Stomach smooth muscle (tissue), 2 donors: ENCODE results near the gene KYNU.
"Not testable (repeated sequence)": the region's sequence is repeated elsewhere in the genome, so short reads cannot be mapped to it uniquely, and the experiment has no call there.

Experiments
- H3K27ac ChIP-seq: one replicate; pipeline ENCODE4 v1.7.0; 2013; ENCODE audit warnings: mild to moderate bottlenecking, low read length, inconsistent platforms
- H3K27me3 ChIP-seq, 2 donors: one replicate each; pipeline ENCODE4 v1.7.0; 2013; ENCODE audit warnings: low read length in 2 of 2; ENCODE audit not compliant: insufficient read depth in 2 of 2, control insufficient read depth in 1 of 2
- H3K36me3 ChIP-seq, 2 donors: one replicate each; pipeline ENCODE4 v1.7.0; 2013; ENCODE audit warnings: low read length in 2 of 2; ENCODE audit not compliant: control insufficient read depth in 2 of 2, insufficient read depth in 2 of 2
- H3K4me1 ChIP-seq: one replicate; pipeline ENCODE4 v1.7.0; 2013; ENCODE audit warnings: low read length; ENCODE audit not compliant: control insufficient read depth, insufficient read depth
- H3K4me3 ChIP-seq, 2 donors: one replicate each; pipeline ENCODE4 v1.7.0; 2013; ENCODE audit warnings: low read length in 2 of 2
- H3K9ac ChIP-seq, 2 donors: one replicate each; pipeline ENCODE4 v1.7.0; 2013; ENCODE audit warnings: low read length in 2 of 2, mild to moderate bottlenecking in 1 of 2
- H3K9me3 ChIP-seq, 2 donors: one replicate each; pipeline ENCODE4 v1.7.0; 2013; ENCODE audit warnings: low read length in 2 of 2; ENCODE audit not compliant: control insufficient read depth in 2 of 2
- donor health status: healthy.
- donor health status: Pancreatic carcinoma.

The KYNU gene

DNA sequence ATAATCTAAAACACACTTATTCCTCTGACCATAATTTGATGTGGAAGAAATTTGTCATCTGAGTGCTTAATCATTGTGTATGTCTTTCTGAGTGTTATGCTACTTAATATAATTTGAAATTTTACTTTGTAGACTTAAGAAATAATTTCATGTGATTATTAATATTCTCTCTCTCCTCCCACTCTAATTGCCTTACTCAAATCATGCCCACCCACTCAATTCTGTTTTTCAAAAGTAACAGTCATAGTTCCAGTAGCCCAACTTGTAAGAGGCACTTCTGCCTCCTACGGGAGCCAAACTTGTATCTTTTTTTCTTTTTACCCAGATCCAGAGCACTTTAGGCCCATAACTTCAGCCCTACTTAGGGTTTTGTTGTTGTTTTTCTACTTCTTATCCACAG lies 18.5 kb upstream of the KYNU start:
- no peak overlapping the region for H3K27ac ChIP-seq
- H3K36me3 ChIP-seq, result no peaks in the 10 kb centered on the region
- H3K9ac ChIP-seq, result no peak overlapping the region
- H3K9me3 ChIP-seq, result no peaks in the 10 kb centered on the region
- H3K27me3 ChIP-seq, result no peaks in the 10 kb centered on the region
- H3K4me1 ChIP-seq, result no peaks in the 10 kb centered on the region
- H3K4me3 ChIP-seq, result no peak overlapping the region

DNA sequence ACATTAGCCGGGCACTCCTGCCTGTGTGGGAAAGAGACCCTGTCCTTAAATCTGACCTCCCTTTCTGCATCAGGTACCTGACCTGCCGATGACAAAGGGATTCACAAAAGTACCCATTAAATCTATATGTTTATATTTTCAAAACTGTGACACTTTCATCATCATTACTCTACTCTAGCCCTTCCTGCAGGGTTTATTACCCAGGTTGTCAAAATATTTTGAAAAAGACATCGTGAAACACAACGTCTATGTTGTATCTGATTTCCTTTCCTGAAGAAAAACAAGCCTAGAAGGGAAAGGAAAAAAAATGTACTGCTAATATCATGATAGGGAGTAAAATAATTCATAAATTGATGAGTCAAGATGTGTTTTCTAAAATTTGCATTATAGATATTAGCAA lies 15.2 kb upstream of the KYNU start:
- H3K27ac ChIP-seq, result no peak overlapping the region
- H3K4me3 ChIP-seq, result no peak overlapping the region
- H3K4me1 ChIP-seq, result no peaks in the 10 kb centered on the region
- no peaks in the 10 kb centered on the region for H3K27me3 ChIP-seq
- no peak overlapping the region for H3K9ac ChIP-seq
- no peaks in the 10 kb centered on the region for H3K36me3 ChIP-seq
- H3K9me3 ChIP-seq, result no peaks in the 10 kb centered on the region

DNA sequence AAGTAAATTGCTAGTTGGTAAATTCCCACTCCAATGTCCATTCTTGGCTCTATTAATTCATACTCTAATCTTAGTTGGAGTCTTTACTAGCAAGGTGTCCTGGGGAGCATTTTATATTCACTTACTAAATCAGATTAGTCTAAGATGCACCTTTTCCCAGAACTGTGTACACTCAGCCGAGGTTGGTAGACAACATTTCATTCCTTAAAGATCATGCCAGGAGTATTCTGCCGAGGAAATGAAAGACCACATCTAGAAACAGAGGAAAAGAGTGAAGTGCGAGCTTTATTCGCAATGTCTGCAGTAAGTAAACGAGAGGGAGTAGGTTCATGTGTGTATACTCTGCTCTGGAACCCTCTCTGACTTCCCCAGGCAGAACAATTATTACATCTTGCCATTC lies 14.6 kb upstream of the KYNU start:
- Histone ChIP-seq H3K9me3 (no peaks in the 10 kb centered on the region), H3K4me3 (no peak overlapping the region), H3K9ac (no peak overlapping the region), H3K4me1 (no peaks in the 10 kb centered on the region), H3K27me3 (no peaks in the 10 kb centered on the region), H3K27ac (no peak overlapping the region), H3K36me3 (no peaks in the 10 kb centered on the region)

DNA sequence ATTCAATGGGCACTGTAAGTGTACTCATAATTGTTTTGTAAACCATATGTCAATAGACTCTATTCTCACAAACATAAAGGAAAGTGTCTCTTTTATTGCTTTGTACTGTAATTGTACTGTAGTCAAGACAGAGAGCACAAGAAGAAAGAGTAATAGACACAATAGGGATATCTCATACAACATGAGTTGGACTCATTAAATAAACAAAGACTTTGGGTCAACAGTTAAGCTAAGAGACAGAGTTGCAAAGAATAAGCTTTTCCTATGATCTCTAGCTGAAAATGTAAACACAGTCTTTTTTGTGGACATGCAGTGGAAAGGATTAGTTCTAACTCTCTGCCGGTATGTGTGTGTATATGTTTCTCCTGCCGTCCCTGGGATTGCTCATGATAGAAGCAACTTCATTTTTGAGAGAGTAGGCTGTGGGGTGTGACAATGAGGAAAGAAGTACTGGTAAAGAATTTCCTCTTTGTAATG lies 13.9 kb upstream of the KYNU start:
- H3K36me3 ChIP-seq, result no peaks in the 10 kb centered on the region
- no peak overlapping the region for H3K27ac ChIP-seq
- H3K4me1 ChIP-seq, result no peaks in the 10 kb centered on the region
- H3K27me3 ChIP-seq, result no peaks in the 10 kb centered on the region
- H3K9me3 ChIP-seq, result no peaks in the 10 kb centered on the region
- H3K4me3 ChIP-seq, result no peak overlapping the region
- no peak overlapping the region for H3K9ac ChIP-seq

DNA sequence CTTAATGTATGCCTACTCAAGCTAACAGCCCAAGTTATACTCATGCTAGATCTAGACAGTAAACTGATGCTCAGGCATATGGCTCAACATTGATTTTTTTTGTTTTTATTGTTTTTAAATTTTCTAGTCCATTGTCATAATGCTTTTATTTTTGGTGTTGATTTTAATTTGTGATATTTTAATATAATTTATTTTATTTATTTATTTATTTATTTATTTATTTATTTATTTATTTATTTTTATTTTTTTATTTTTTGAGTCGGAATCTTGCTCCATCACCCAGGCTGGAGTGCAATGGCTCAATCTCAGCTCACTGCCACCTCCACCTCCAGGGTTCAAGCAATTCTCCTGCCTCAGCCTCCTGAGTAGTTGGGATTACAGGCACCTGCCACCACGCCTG lies 12.9 kb upstream of the KYNU start:
- not testable (repeated sequence) for H3K4me3 ChIP-seq, H3K36me3 ChIP-seq, H3K27ac ChIP-seq, H3K4me1 ChIP-seq, H3K27me3 ChIP-seq, H3K9me3 ChIP-seq, H3K9ac ChIP-seq

DNA sequence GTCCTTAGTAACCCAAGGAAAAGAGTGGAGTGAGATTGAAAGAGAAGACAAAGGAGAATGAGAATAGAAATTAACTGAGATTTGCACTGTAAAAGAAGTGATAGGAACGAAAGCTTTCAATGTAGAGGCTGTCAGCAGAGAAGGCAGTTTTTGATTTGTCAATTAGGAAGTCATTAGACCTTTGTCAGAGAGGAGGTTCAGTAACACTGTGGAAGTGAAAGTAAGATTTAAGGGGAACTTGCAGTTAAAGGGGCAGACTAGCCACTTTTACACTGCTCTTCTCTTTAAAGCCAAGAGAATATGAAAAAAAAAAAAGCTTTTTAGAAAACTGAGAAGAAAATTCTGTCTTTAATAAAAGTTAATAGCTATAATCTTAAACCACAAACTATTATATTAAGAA lies 11.5 kb upstream of the KYNU start:
- Histone ChIP-seq H3K4me1 (no peaks in the 10 kb centered on the region), H3K9me3 (no peaks in the 10 kb centered on the region), H3K4me3 (no peak overlapping the region), H3K27me3 (no peaks in the 10 kb centered on the region), H3K27ac (no peak overlapping the region), H3K36me3 (no peaks in the 10 kb centered on the region), H3K9ac (no peak overlapping the region)

DNA sequence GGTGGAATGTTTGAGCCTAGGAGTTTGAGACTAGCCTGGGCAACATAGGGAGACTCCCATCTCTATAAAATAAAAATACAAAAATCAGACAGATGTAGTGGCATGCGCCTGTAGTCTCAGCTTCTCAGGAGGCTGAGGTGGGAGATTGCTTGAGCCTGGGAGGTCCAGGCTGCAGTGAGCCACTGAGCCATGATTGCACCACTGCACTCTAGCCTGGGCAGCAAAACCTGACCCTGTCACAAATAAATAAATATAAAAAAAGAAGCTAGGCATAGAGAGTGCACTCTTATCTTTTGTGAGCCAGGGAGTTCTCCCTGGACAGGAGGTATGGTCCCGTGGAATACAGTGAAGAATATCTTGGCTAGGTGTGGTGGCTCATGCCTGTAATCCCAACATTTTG lies 11.0 kb upstream of the KYNU start:
- H3K9ac ChIP-seq, result no peak overlapping the region

DNA sequence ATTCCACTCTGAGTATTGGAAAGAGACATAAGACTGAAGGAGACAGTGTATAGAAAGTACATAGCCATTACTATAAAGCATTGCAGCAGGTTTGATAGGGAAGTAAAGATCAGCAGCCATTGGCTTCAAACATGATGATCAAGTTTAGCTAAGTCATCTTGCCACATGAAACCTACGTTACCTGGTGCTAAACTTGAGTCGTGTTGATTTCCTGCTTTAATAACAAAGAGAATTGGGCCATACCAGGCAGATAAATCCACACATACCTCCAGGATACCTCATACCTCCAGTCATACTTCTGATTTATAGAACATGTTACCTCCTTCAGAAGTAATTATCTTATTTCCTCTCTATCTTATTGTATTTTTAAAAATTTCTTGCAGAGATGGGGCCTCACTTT lies 10.3 kb upstream of the KYNU start:
- H3K4me1 ChIP-seq, result no peaks in the 10 kb centered on the region
- H3K4me3 ChIP-seq, result no peak overlapping the region
- H3K9ac ChIP-seq, result no peak overlapping the region
- no peak overlapping the region for H3K27ac ChIP-seq
- H3K36me3 ChIP-seq, result no peaks in the 10 kb centered on the region
- H3K27me3 ChIP-seq, result no peaks in the 10 kb centered on the region
- H3K9me3 ChIP-seq, result no peaks in the 10 kb centered on the region

More for the DNA sequence above, 11.0 kb upstream of the KYNU start:
- no peaks in the 10 kb centered on the region for H3K27me3 ChIP-seq
- H3K27ac ChIP-seq, result no peak overlapping the region
- no peak overlapping the region for H3K4me3 ChIP-seq
- no peaks in the 10 kb centered on the region for H3K4me1 ChIP-seq
- no peaks in the 10 kb centered on the region for H3K9me3 ChIP-seq
- no peaks in the 10 kb centered on the region for H3K36me3 ChIP-seq

DNA sequence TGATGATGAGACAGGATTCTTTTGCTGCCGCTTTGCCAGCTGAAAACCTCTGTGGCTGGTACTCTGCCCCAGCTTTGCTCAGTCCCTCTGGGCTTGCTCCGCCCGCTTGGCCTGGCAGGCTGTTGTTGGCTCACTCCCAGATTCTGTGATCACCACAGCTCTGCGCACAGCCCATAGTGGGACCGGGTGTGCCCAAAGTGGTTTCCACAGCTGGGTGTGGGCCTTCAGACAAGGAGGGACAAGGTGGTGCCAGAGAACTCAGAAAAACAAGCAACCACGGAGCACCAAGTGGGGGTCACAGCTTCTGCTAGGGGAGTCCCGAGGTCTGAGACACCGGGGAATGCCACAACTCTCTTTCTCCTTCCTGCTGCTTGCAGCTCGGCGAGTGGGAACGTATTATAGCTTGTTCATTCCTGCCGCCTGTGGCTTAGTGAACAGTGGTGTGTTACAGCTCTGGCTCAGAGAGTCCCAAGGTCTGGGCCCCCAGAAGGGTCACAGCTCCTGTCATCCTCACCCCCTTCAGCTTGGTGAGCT lies 9.2 kb upstream of the KYNU start:
- no peaks in the 10 kb centered on the region for H3K4me1 ChIP-seq
- no peaks in the 10 kb centered on the region for H3K27me3 ChIP-seq
- H3K36me3 ChIP-seq, result no peaks in the 10 kb centered on the region
- H3K9ac ChIP-seq, result no peak overlapping the region
- H3K27ac ChIP-seq, result no peak overlapping the region
- H3K4me3 ChIP-seq, result no peak overlapping the region
- H3K9me3 ChIP-seq, result no peaks in the 10 kb centered on the region

DNA sequence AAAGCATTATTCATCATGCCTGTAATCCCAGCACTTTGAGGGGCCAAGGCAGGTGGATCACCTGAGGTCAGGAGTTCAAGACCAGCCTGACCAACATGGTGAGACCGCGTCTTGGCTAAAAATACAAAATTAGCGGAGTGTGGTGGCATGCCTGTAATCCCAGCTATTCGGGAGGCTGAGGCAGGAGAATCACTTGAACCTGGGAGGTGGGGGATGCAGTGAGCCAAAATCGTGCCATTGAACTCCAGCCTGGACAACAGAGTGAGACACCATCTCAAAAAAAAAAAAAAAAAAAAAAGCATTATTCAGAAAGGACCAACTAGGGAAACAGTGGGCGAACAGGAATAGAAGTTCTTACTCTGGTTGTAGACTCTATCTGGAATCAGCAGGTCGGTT lies 8.4 kb upstream of the KYNU start:
- not testable (repeated sequence) for H3K9me3 ChIP-seq, H3K27ac ChIP-seq, H3K4me3 ChIP-seq, H3K36me3 ChIP-seq, H3K4me1 ChIP-seq, H3K27me3 ChIP-seq, H3K9ac ChIP-seq

DNA sequence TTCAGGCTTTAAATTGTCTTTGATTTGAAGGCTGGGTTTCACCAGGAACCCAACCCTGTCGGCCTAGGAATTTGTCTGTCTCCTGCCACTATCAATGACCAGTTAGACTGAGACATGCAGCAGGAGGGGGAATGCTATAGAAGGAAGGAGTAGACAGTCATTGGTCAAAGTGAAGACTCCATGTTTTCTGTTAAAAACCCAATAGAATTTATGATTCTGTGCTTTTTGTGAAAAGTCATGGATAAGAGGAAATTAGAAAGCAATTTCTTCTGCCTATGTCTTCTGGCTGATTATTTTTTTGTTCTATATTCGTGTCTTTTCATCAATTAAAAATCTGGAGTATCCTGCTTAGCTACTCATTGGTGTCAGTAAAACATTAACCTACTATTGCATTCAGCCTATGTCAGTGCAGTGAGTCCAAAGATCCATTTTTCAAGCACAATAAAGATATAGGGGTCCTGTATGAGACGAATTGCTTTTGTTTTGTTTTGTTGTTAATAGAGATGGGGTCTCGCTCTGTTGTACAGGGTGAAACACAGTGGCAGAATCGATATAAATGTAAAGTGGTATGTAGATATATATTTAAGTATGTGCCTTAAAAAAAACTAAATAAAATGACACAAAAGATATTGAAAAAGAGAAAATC lies 7.9 kb upstream of the KYNU start:
- Histone ChIP-seq H3K27me3 (no peaks in the 10 kb centered on the region), H3K4me1 (no peaks in the 10 kb centered on the region), H3K36me3 (no peaks in the 10 kb centered on the region), H3K4me3 (no peak overlapping the region), H3K9ac (no peak overlapping the region), H3K9me3 (no peaks in the 10 kb centered on the region), H3K27ac (no peak overlapping the region)
